ENCODE results near the gene SH3BGR.

SH3BGR gene

DNA sequence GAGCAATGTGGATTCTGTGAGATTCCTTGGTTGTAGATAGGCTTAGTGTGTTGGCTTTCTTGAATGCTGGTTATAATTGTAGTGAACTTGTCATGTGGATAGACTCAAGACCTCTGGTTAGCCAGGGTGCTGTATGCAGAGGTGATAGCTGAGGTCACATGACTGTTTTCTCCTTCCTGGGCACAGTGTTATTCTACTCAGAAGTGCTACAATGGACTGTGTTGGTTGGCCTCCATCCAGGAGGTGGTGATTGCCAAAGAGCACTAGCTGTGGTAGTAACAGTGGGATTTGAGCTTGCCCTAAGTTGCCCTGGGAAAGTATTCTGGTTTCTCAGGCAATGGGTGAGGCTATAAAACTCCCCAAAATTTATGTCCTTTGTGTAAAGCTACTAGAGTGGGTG is 71.6 kb downstream of the SH3BGR start:
- TF ChIP-seq PAX5 (IDR thresholded peaks at IDR 0.05; ENCODE audit: insufficient read depth, low read length, severe bottlenecking) = no peak
- no peak for TF ChIP-seq POLR2A (IDR thresholded peaks at IDR 0.05; ENCODE audit: low read depth, low read length)
- TF ChIP-seq POLR2AphosphoS5 (IDR thresholded peaks at IDR 0.05; ENCODE audit: low read depth, low read length) = no peak
- no peak for TF ChIP-seq SPI1 (IDR thresholded peaks at IDR 0.05; ENCODE audit: low read depth, low read length)
- no peak for TF ChIP-seq POU2F2 (IDR thresholded peaks at IDR 0.05; ENCODE audit: low read depth, low read length)
- no peak for TF ChIP-seq TAF1 (IDR thresholded peaks at IDR 0.05; ENCODE audit: low read depth, low read length)
- no peak for FAIRE-seq
- DNase-seq (ENCODE audit: insufficient read length, low spot score) = no peak

DNA sequence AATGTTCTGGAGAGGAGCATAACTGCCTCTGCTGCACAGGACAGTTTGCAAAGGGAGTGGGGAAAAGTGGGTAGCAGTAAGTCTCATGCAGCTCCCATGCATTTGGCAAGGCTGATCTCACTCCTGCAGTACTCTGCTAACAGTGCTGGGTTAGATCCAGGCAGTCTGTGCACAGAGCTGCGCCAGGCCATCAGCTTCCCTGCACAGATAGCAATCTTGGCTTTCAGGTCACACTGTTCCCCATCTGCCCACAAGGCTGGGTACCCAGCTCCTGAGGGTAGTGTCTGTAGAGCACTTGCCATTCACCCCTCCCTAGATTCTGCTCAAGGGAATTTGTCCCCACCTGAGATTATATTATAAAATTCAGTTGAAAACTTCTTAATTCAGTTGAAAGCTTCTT is 72.1 kb downstream of the SH3BGR start:
- DNase-seq (ENCODE audit: insufficient read length, low spot score) (no peak), FAIRE-seq (no peak)
- no peak for TF ChIP-seq SPI1 (IDR thresholded peaks at IDR 0.05; ENCODE audit: low read depth, low read length)
- TF ChIP-seq TAF1 (IDR thresholded peaks at IDR 0.05; ENCODE audit: low read depth, low read length) = no peak

DNA sequence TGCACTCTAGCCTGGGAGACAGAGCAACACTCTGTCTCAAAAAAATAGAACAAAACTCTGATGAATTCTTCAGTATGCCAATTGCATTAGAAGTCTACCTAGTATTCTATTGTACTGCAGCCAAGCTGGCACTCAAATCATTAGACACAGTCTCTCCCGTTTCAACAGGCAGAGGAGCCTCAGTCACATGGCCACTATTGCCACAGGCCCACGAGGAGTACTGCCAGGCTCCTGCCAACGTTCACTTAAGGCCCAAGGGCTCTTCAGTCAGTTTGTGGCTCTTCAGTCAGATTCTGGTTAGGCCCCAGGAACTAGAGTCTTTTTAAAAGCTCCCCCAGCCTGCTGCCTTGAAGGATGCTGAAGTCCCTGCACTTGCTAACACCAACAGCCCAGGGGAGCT is 73.4 kb downstream of the SH3BGR start:
- no peak for TF ChIP-seq POLR2AphosphoS5 (IDR thresholded peaks at IDR 0.05; ENCODE audit: low read depth, low read length)
- no peak for TF ChIP-seq TAF1 (IDR thresholded peaks at IDR 0.05; ENCODE audit: low read depth, low read length)
- TF ChIP-seq POLR2A (IDR thresholded peaks at IDR 0.05; ENCODE audit: low read depth, low read length) = no peak
- no peak for TF ChIP-seq SPI1 (IDR thresholded peaks at IDR 0.05; ENCODE audit: low read depth, low read length)
- TF ChIP-seq PAX5 (IDR thresholded peaks at IDR 0.05; ENCODE audit: insufficient read depth, low read length, severe bottlenecking) = no peak
- no peak for TF ChIP-seq POU2F2 (IDR thresholded peaks at IDR 0.05; ENCODE audit: low read depth, low read length)
- DNase-seq (ENCODE audit: insufficient read length, low spot score) (no peak), FAIRE-seq (no peak)

DNA sequence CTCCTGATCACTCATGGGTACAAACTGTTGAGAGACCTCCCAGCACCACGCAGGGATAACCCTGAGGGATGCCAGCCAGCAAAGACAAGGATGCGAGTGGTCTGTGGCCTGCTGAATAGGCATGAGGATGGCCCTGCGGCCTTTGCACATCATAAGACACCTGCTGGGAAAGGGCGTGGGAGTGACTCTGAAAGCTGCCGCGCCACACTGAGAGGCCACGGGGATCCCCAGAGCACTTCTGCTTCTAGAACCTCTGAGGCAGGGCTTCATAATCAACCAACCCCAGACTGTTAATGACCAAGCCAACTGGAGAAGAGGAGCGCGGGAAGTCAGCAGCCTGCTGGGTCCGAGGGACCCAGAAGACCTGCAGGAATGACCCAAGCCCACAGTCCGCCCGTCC is 73.8 kb downstream of the SH3BGR start:
- TF ChIP-seq POU2F2 (IDR thresholded peaks at IDR 0.05; ENCODE audit: low read depth, low read length) = no peak
- no peak for TF ChIP-seq TAF1 (IDR thresholded peaks at IDR 0.05; ENCODE audit: low read depth, low read length)
- TF ChIP-seq POLR2A (IDR thresholded peaks at IDR 0.05; ENCODE audit: low read depth, low read length) = no peak
- TF ChIP-seq POLR2AphosphoS5 (IDR thresholded peaks at IDR 0.05; ENCODE audit: low read depth, low read length) = no peak
- no peak for TF ChIP-seq SPI1 (IDR thresholded peaks at IDR 0.05; ENCODE audit: low read depth, low read length)
- TF ChIP-seq PAX5 (IDR thresholded peaks at IDR 0.05; ENCODE audit: insufficient read depth, low read length, severe bottlenecking) = no peak
- FAIRE-seq = no peak
- DNase-seq (ENCODE audit: insufficient read length, low spot score) = no peak

DNA sequence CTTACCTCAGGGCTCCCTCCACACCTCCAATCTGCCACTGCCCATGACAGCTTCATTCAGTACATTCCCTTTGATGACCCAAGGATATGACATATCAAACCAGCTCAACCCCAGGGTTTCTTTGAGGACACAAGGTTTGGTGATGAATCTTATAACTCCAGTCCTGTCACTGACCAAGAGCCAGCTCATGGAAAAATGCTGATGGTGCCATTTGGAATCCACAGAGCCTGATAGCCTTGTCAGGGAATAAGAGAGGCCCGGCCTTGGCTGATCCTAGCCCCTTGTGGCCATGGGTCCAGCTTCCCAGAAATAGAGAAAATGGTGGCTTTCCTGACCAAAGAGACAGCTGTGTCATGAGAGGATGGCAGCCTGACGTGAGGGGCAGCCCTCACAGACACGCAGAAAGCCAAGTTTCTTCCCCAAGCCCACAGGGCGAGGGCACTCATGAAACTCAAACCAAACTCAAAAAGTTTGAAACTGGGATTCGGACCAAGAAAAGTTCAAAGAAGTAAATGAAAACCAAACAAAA is 75.4 kb downstream of the SH3BGR start:
- DNase-seq (ENCODE audit: insufficient read length, low spot score) (no peak), FAIRE-seq (no peak)
- TF ChIP-seq POLR2AphosphoS5 (IDR thresholded peaks at IDR 0.05; ENCODE audit: low read depth, low read length) (no peak), POLR2A (IDR thresholded peaks at IDR 0.05; ENCODE audit: low read depth, low read length) (no peak), PAX5 (IDR thresholded peaks at IDR 0.05; ENCODE audit: insufficient read depth, low read length, severe bottlenecking) (no peak), POU2F2 (IDR thresholded peaks at IDR 0.05; ENCODE audit: low read depth, low read length) (no peak), SPI1 (IDR thresholded peaks at IDR 0.05; ENCODE audit: low read depth, low read length) (no peak), TAF1 (IDR thresholded peaks at IDR 0.05; ENCODE audit: low read depth, low read length) (no peak)

DNA sequence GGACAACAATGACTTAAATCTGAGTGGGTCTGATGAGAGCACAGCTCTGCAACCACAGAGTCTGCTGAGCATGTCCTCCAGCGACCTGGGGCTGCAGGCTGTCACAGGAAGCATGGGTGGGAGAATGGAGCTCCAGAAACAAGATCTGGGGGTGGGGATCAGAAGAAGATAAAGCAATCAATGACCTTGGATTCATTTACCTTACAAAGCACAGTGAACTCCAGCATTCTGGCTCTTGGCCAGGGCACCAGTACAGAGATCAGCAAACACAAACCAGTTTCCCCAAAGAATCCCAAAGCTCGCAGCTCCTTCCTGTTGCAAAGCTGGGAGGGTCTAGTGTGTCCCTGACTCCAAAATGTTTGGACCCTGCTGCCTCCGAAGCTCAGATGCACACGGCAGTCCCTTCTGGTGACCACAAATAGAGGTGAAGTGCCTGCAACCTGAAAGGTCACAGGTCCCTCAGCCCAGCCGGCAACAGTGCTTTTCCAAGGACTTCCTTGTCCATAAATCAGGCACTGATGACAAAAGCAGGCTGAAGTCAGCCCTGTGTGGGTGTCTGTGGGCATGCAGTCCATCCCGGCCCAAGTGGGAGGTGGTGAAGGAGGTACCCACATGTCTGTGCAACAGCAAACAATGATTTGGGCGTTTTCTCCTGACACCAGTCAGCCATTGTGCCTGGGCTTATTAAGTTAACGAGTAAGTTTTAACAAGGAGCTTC is 76.1 kb downstream of the SH3BGR start:
- FAIRE-seq (no peak), DNase-seq (ENCODE audit: insufficient read length, low spot score) (no peak)
- TF ChIP-seq POU2F2 (IDR thresholded peaks at IDR 0.05; ENCODE audit: low read depth, low read length) = no peak
- TF ChIP-seq POLR2A (IDR thresholded peaks at IDR 0.05; ENCODE audit: low read depth, low read length) = no peak
- no peak for TF ChIP-seq PAX5 (IDR thresholded peaks at IDR 0.05; ENCODE audit: insufficient read depth, low read length, severe bottlenecking)
- no peak for TF ChIP-seq SPI1 (IDR thresholded peaks at IDR 0.05; ENCODE audit: low read depth, low read length)
- TF ChIP-seq POLR2AphosphoS5 (IDR thresholded peaks at IDR 0.05; ENCODE audit: low read depth, low read length) = no peak
- no peak for TF ChIP-seq TAF1 (IDR thresholded peaks at IDR 0.05; ENCODE audit: low read depth, low read length)

DNA sequence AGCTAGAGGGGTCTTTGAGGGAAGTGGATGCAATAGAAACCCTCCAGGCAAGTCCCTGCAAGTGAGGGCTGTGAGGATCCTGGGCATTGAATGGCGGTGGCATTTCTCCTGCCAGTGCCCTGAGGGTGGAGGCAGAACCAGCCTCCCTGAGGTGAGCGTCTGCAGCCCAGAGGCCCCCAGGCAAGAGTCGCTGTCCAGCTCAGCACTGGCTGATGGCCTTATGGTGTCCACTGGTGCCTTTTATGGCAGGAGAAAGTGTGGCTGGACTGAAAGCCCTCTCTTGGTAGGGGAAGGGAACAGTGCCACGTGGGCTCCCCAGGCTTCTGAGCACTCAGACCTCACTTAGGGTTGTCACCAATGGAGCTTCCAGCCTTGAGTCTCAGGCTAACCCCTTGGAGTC is 77.3 kb downstream of the SH3BGR start:
- no peak for FAIRE-seq
- TF ChIP-seq POLR2A (IDR thresholded peaks at IDR 0.05; ENCODE audit: low read depth, low read length) (no peak), PAX5 (IDR thresholded peaks at IDR 0.05; ENCODE audit: insufficient read depth, low read length, severe bottlenecking) (no peak), POU2F2 (IDR thresholded peaks at IDR 0.05; ENCODE audit: low read depth, low read length) (no peak), SPI1 (IDR thresholded peaks at IDR 0.05; ENCODE audit: low read depth, low read length) (no peak), POLR2AphosphoS5 (IDR thresholded peaks at IDR 0.05; ENCODE audit: low read depth, low read length) (no peak), TAF1 (IDR thresholded peaks at IDR 0.05; ENCODE audit: low read depth, low read length) (no peak)
- DNase-seq (ENCODE audit: insufficient read length, low spot score) = no peak

DNA sequence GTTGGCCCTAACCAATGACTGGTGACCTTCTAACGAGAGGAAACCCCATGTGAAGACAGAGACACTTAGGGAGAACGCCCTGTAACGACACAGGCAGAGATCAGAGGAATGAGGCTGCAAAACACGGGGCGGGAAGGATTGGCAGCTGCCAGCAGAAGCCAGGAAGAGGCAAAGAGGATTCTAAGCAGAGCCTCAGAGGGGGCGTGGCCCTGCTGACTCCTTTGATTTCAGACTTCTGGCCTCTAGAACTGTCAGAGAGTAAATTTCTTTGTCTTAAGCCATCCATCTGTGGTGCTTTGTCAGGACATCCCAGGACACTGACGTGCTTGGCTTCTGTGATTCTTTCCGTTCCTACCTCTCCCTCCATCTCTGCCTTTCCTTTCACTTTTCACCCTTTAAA is 79.3 kb downstream of the SH3BGR start:
- no peak for TF ChIP-seq POU2F2 (IDR thresholded peaks at IDR 0.05; ENCODE audit: low read depth, low read length)
- TF ChIP-seq TAF1 (IDR thresholded peaks at IDR 0.05; ENCODE audit: low read depth, low read length) = no peak
- no peak for TF ChIP-seq POLR2A (IDR thresholded peaks at IDR 0.05; ENCODE audit: low read depth, low read length)
- no peak for TF ChIP-seq PAX5 (IDR thresholded peaks at IDR 0.05; ENCODE audit: insufficient read depth, low read length, severe bottlenecking)
- TF ChIP-seq POLR2AphosphoS5 (IDR thresholded peaks at IDR 0.05; ENCODE audit: low read depth, low read length) = no peak
- no peak for TF ChIP-seq SPI1 (IDR thresholded peaks at IDR 0.05; ENCODE audit: low read depth, low read length)
- DNase-seq (ENCODE audit: insufficient read length, low spot score) = no peak
- no peak for FAIRE-seq

DNA sequence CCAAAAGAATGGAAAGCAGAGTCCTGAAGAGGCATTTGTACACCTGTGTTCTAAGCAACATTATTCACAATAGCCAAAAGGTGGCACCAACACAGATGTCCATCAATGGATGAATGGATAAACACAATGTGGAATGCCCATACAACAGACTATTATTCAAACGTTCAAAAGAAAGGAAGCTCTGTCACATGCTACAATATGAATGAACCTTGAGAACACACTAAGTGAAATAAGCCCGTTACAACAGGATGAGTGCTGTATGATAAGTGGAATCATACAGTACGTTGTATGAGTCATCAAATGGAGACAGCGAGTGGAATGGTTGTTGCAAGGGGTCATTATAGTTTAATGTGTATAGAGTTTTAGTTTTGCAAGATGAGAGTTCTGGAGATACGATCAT is 80.1 kb downstream of the SH3BGR start:
- no peak for FAIRE-seq
- TF ChIP-seq POU2F2 (IDR thresholded peaks at IDR 0.05; ENCODE audit: low read depth, low read length) (no peak), POLR2AphosphoS5 (IDR thresholded peaks at IDR 0.05; ENCODE audit: low read depth, low read length) (no peak), POLR2A (IDR thresholded peaks at IDR 0.05; ENCODE audit: low read depth, low read length) (no peak), SPI1 (IDR thresholded peaks at IDR 0.05; ENCODE audit: low read depth, low read length) (no peak), PAX5 (IDR thresholded peaks at IDR 0.05; ENCODE audit: insufficient read depth, low read length, severe bottlenecking) (no peak), TAF1 (IDR thresholded peaks at IDR 0.05; ENCODE audit: low read depth, low read length) (no peak)
- DNase-seq (ENCODE audit: insufficient read length, low spot score) = no peak
